D721Med (cell line): ENCODE measurements around the gene NTRK2.

ENCODE experiments used
- DNase-seq: peaks from one replicate; pipeline ENCODE4 v3.0.0; 2011; ENCODE audit warnings: low spot score; ENCODE audit not compliant: insufficient read length
- FAIRE-seq: peaks from 2 replicates; lab custom pipeline; 2011; peaks lifted over from hg19 to GRCh38; lab: Jason Lieb, UNC
- CTCF ChIP-seq: IDR thresholded peaks from 2 replicates; pipeline ENCODE4 v1.5.1; 2012; ENCODE audit warnings: mild to moderate bottlenecking, control low read depth; ENCODE audit not compliant: insufficient read depth; ENCODE audit errors: missing control alignments

NTRK2 gene

GRCh38 chr9:84698323-84698722 is 28.8 kb downstream of the NTRK2 start:
- no peak for FAIRE-seq
- no peak for TF ChIP-seq CTCF
- DNase-seq = no peak

DNA sequence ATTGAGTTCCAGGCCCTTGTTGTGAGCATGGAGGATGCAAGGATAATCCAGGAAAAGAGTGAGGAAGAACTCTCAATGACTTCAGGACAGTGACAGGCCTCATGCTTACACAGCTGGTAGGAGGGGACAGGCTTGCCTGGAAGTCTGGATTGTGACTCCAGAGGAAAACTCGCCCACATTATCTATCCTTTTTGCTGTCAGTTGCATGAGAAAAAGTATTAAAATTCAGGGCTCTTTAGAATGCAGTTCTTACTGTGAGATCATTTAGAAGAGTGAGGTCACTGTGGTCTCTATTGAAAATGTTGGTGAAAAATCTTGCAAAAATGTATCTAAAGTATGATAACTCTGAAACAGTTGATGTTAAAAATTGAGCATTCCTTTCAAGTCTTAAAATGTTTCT is 30.5 kb downstream of the NTRK2 start:
- no peak for FAIRE-seq
- TF ChIP-seq CTCF = no peak
- DNase-seq = no peak

- no peak for TF ChIP-seq CTCF
- DNase-seq = no peak
- no peak for FAIRE-seq
Observed at GRCh38 chr9:84701801-84702200, 32.3 kb downstream of the NTRK2 start.

GRCh38 chr9:84702471-84702870 is 32.9 kb downstream of the NTRK2 start:
- no peak for TF ChIP-seq CTCF
- FAIRE-seq (no peak), DNase-seq (no peak)

DNA sequence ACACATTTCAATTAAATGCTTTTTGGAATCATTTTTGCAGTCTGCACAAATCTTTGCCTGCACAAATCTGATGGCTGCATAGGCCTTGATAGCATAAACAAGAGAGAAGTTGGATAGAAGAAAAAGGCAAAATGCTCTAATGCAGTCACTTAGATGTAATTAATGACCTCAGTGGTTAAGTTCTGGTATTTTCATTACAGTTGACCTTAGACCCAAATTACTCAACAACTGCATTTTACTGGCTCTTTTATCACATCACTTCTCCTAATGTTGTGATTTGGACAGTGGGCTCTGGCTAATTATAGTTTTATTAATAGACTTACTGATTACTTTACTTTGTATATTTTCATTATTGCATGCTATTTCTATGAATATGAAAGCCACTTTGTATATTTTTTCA is 34.3 kb downstream of the NTRK2 start:
- FAIRE-seq = no peak
- DNase-seq = no peak
- no peak for TF ChIP-seq CTCF

- DNase-seq (no peak), FAIRE-seq (no peak)
- no peak for TF ChIP-seq CTCF
Observed at GRCh38 chr9:84705128-84705527, 35.6 kb downstream of the NTRK2 start.

DNA sequence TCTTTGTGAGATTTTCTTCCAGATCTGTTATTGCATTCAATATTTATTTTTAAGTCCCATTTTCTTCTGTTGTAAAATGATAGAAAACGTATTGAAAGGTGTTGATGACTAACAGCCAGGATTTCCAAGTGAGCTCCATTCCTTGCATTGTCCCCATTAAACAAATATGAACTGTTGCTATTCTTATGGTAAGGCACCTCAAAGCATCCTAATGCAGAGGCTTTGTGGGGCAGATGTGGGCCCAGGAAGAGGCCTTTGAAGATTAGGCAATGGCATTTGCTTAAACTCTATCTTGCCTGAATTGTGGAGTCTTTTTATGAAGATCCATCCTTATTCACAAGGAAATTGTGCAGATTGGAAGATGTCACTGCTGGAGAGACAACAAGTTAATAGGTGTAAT is 38.9 kb downstream of the NTRK2 start:
- no peak for DNase-seq
- no peak for TF ChIP-seq CTCF
- no peak for FAIRE-seq
